IPS-18c (cell line): ENCODE measurements around the gene CYP3A4.
"Not testable (repeated sequence)": the region's sequence is repeated elsewhere in the genome, so short reads cannot be mapped to it uniquely, and the experiment has no call there.

ENCODE experiments used
- H3K4me3 ChIP-seq: 2 replicates; pipeline ENCODE4 v1.7.0; 2013; ENCODE audit warnings: low read depth, mild to moderate bottlenecking, low read length, moderate library complexity; ENCODE audit not compliant: insufficient read depth
- H3K9me3 ChIP-seq: one replicate; pipeline ENCODE4 v1.6.1; 2013; ENCODE audit warnings: mild to moderate bottlenecking, low read length, moderate library complexity; ENCODE audit not compliant: control insufficient read depth, insufficient read depth

CYP3A4 gene

GRCh38 chr7:99739699-99740572, 44.0 kb downstream of the CYP3A4 start:
- peaks cover 4% of the 10 kb centered on the region for H3K9me3 ChIP-seq
- H3K4me3 ChIP-seq: no peak overlapping the region

DNA sequence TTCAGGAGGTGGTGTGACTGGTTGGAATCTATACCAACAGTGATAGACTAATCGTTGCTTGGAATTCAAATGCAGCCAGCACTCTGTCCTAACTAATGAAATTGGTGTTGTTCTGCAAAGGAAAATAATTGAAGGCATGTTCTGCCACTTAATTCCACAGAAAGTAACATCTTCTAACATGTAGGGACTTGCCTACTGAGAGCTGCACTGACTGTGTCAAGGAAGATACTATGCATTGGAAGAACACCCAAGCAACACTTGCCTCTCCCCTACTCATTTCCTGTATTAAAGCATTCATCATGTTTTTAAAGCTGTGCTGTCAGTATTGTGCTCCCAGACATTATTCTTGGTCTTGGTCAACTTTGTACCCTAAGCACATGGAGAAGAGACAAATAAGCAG, 46.3 kb downstream of the CYP3A4 start:
- Histone ChIP-seq H3K4me3 (no peak overlapping the region), H3K9me3 (peaks cover 4% of the 10 kb centered on the region)

- H3K9me3 ChIP-seq, H3K4me3 ChIP-seq: not testable (repeated sequence)
These were observed 47.3 kb downstream of the CYP3A4 start for GRCh38 chr7:99736667-99737066.

GRCh38 chr7:99734987-99735386, 49.0 kb downstream of the CYP3A4 start, which contains the start of gene CYP3A7:
CYP3A7 (minus strand) TSS chr7:99735196; CDS start chr7:99735093, 103 bp downstream.
- Histone ChIP-seq H3K4me3 (no peak within 1 kb of the TSS), H3K9me3 (peaks cover 4% of the 10 kb centered on the region)

DNA sequence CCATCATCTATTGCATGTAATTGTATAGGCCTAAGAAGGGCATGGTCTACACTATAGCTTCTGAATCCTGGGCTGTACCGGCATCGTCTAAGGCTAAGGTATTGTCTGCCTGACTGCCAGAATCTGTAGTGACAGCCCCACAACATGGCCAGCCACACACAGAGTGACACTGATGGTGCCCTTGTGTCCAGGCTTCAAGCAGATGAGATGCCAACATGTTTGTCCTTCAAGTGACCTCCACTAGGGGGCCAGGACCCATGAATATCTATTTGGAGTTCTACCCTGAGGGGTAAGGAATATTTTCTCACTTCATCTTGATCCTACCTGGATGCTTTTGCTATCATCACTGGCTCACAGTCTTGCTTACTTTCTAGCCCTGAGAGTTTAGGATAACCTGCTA, 50.5 kb downstream of the CYP3A4 start:
- H3K9me3 ChIP-seq: peaks cover 4% of the 10 kb centered on the region
- no peak overlapping the region for H3K4me3 ChIP-seq

GRCh38 chr7:99733003-99733402, 51.0 kb downstream of the CYP3A4 start:
- H3K9me3 ChIP-seq: peaks cover 4% of the 10 kb centered on the region

GRCh38 chr7:99731638-99732374, 52.2 kb downstream of the CYP3A4 start:
- Histone ChIP-seq H3K9me3 (peaks cover 4% of the 10 kb centered on the region), H3K4me3 (no peak overlapping the region)

More at GRCh38 chr7:99733003-99733402, 51.0 kb downstream of the CYP3A4 start:
- H3K4me3 ChIP-seq: no peak overlapping the region

DNA sequence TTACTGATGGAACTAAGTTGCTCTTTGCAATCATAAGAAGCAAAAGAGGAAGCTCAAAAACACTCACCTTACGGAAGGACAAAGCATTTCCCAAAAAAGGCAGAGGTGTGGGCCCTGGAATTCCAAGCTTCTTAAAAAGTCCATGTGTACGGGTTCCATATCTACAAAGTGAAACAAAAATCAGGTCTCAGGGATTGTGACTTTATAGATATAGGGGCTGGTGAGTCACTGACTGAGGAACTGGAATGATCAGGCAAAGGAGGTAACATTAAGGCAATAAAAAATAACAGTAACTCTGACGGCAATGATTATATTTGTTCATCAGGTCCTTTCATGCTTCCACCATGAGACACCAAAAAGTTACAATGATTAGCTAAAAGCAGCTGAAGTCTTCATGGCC, 53.0 kb downstream of the CYP3A4 start:
- H3K4me3 ChIP-seq: no peak overlapping the region
- H3K9me3 ChIP-seq: peaks cover 4% of the 10 kb centered on the region

GRCh38 chr7:99730238-99730810, 53.7 kb downstream of the CYP3A4 start:
- no peaks in the 10 kb centered on the region for H3K9me3 ChIP-seq
- no peak overlapping the region for H3K4me3 ChIP-seq

- no peak overlapping the region for H3K4me3 ChIP-seq
- no peaks in the 10 kb centered on the region for H3K9me3 ChIP-seq
These were observed 54.3 kb downstream of the CYP3A4 start for GRCh38 chr7:99729486-99730237.

GRCh38 chr7:99728615-99729014, 55.4 kb downstream of the CYP3A4 start:
- H3K9me3 ChIP-seq: no peaks in the 10 kb centered on the region
- H3K4me3 ChIP-seq: no peak overlapping the region

GRCh38 chr7:99723201-99723600, 60.8 kb downstream of the CYP3A4 start:
- not testable (repeated sequence) for H3K4me3 ChIP-seq, H3K9me3 ChIP-seq

- H3K9me3 ChIP-seq: no peaks in the 10 kb centered on the region
- H3K4me3 ChIP-seq: no peak overlapping the region
These were observed 63.0 kb downstream of the CYP3A4 start for GRCh38 chr7:99720800-99721595.

DNA sequence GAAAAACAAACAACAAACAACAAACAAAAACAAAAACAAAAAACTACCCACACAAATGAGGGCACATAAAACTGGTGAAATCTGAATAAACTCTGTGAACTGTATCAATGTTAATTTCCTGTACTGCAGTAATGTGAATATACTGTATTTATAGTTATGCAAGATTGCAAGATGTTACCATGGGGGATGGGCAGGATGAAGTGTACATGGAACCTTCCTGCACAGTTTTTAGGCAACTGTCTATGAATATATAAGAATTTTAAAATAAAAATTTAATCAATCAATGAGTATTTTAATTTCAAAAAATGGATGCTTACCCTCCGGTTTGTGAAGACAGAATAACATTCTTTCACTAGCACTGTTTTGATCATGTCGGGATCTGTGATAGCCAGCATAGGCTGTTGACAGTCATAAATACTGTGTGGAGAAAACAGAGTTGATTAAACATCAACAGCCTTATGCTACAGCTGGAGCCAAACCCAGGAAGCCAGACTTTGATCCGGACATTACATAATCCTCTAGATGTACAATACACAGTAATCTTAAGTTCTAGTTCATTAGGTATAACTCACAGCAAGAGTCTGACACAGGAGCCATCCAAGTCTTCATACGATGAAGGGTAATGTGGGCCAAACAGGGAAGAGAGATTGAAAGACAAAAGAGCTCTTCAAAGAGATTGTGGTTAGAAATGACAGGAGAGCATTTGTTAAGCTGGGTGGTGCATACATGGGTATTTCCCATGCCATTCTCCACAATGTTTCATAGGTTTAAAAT, 63.8 kb downstream of the CYP3A4 start:
- no peak overlapping the region for H3K4me3 ChIP-seq
- no peaks in the 10 kb centered on the region for H3K9me3 ChIP-seq

DNA sequence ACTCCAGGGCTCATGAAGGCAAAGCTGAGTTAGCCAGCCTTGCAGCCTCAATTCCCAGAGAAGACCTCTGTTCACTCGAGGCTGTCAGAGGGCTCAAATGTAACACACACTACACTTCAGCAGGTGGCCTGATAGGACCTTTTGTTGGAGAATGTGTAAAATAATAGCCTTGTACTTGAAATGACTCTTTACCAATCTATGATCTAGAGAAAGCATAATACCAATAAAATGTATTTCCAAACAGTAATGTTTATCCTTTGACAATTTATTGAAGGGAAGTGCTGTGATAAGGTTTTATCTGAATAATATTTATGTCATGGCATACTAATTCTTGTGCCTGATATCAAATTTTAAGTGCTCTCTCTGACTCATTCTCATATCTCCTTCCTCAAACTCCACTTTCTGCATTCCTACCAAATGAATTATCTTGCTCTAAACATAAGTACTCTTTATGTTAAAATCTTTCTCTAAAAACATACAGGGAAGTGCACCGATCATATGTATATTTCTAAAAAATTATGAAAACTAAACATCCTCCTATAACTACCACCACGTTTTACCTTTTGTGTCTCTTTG, 69.9 kb downstream of the CYP3A4 start:
- Histone ChIP-seq H3K4me3 (no peak overlapping the region), H3K9me3 (no peaks in the 10 kb centered on the region)
